ENCODE data around the gene PRDM5.

PRDM5 gene

DNA sequence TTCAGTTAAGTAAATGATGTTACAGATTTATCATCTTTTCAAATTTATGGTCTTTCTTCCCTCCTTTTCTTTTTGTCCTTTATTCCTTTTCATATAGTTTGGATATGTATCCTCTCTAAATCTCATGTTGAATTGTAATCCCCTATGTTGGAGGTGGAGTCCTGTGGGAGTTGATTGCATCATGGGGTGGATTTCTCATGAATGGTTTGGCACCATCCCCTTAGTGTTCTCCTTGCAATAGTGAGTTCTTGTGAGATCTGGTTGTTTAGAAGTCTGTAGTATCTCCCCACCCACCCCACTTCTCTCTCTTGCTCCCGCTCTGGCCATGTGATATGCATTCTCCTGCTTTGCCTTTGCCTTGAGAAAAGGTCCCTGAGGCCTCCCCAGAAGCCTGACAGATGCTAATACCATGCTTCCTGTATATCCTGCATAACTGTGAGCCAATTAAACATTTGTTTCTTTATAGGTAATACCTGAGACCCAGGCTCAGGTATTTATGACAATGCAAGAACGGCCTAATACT lies 236.7 kb downstream of the PRDM5 start:
- TF ChIP-seq, protein P1, sequence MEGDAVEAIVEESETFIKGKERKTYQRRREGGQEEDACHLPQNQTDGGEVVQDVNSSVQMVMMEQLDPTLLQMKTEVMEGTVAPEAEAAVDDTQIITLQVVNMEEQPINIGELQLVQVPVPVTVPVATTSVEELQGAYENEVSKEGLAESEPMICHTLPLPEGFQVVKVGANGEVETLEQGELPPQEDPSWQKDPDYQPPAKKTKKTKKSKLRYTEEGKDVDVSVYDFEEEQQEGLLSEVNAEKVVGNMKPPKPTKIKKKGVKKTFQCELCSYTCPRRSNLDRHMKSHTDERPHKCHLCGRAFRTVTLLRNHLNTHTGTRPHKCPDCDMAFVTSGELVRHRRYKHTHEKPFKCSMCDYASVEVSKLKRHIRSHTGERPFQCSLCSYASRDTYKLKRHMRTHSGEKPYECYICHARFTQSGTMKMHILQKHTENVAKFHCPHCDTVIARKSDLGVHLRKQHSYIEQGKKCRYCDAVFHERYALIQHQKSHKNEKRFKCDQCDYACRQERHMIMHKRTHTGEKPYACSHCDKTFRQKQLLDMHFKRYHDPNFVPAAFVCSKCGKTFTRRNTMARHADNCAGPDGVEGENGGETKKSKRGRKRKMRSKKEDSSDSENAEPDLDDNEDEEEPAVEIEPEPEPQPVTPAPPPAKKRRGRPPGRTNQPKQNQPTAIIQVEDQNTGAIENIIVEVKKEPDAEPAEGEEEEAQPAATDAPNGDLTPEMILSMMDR (IDR thresholded peaks at IDR 0.05; ENCODE audit: low read depth, low read length): no peak
- no peak overlapping the region for H3K4me3 ChIP-seq (ENCODE audit: low read depth, low read length)

DNA sequence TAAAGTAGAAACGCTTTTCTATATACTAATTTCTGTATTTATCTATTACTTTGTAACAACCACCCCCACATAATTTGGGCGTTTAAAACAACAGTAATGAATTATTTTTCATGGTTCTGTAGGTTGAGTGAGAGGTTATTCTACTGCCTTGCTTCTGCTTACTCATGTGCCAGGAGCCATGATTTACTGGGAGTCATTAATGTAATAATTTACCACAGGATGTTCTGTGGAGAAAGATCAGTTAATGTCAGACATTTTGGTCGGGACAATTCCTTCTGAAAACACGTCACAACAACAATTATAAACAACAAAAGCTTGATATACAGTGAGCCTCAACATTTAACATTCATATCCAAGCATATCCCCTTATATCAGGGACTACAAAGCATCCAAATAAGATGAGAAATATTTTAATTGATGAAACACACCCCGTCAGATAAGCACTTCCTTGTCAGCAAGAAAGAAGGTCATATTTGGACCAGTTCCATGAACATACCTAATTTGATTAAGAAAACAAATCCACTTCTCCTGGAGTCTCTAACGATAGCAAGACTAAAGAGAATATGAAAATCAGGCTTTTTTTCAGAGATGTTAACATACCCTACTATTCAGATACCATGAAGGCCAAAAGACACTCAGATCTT lies 238.5 kb downstream of the PRDM5 start:
- TF ChIP-seq, protein P1 (IDR thresholded peaks at IDR 0.05; ENCODE audit: low read depth, low read length): no peak

DNA sequence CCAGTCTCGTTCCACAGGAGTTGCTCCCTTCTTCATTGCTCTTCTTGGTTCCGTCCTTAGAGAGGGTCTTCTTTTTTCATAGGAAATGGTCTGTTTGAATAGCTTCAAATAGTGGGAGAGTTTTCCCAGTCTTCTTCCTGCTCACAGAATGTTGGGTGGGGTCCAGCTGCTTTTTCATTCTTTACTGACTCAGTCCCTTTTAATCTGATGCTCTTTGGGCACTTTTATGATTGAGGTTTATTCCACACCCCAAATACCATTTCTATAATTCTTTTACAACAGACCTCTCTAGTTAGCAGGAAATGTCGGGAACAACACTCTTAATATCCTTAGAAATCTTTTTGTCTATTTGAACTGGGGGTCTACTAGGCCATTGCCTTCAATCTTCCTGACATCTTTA lies 239.5 kb downstream of the PRDM5 start:
- TF ChIP-seq, protein P1 (IDR thresholded peaks at IDR 0.05; ENCODE audit: low read depth, low read length): no peak
- H3K4me3 ChIP-seq (ENCODE audit: low read depth, low read length): no peak overlapping the region

More for the DNA sequence above, 238.5 kb downstream of the PRDM5 start:
- no peak overlapping the region for H3K4me3 ChIP-seq (ENCODE audit: low read depth, low read length)

DNA sequence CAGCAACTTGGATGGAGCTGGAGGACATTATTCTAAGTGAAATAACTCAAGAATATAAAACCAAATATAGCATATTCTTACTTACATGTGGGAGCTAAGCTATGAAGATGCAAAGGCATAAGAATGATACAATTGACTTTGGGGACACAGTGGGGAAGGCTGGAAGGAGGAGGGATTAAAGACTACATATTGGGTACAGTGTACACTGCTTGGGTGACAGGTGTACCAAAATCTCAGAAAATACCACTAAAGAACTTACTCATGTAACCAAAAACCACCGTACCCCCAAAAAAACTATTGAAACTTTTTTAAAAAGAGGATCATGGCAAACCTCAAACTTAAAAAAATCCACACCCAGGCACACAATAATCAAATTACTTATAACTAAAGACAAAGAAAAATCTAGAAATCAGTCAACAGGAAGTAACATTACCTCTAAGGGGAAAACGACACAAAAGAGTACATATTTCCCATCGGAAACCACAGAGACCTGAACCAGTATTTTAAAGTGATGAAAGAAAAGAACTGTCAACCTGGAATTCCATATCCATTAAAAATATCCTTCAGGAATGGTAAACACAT lies 241.8 kb downstream of the PRDM5 start:
- H3K4me3 ChIP-seq (ENCODE audit: low read depth, low read length): no peak overlapping the region
- TF ChIP-seq, protein P1 (IDR thresholded peaks at IDR 0.05; ENCODE audit: low read depth, low read length): no peak

DNA sequence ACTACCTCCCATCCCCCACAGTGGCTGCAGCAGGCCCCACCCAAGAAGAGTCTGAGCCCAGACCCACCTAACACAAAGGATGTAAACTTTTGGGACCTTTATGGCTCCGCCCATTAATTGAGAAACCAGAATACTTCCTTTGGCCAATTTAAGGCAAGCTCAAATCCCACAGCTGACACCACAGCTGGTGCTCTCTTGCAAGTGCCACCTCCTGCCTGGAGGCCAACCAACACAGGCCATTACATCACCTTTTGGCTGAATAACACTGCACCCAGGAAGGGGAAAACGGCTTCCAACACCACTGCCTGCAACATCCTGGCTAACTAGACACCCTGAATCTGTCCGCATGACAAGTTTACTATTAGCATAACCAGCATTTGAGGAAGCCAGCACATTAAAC lies 248.8 kb downstream of the PRDM5 start:
- no peak overlapping the region for H3K4me3 ChIP-seq (ENCODE audit: low read depth, low read length)
- TF ChIP-seq, protein P1 (IDR thresholded peaks at IDR 0.05; ENCODE audit: low read depth, low read length): no peak

DNA sequence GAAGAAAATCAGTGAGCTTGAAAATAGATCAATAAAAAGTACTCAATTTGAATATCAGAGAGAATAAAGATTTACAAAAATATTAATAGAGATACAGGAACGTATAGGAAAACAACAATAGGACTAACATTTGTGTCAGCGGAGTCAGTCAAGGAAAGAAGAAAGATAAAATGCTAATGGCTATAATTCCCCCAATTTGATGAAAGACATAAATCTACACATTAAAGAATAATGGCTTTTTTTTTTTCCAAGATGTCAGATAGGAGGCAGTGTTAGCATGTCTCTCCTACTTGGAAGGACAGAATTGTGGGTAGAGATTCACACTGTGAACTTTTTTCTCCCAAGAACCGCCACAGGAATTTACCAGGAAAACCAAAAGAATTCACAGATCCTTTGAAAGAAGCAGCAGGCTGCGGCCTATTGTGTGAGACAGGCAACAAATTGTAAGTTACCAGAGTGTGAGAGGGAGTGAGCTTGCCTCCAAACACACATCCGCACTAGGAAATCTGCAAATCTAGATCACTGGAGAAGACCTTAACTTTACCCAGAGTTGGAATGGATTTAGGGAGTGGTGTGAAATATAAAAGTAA lies 249.9 kb downstream of the PRDM5 start:
- no peak overlapping the region for H3K4me3 ChIP-seq (ENCODE audit: low read depth, low read length)
- TF ChIP-seq, protein P1 (IDR thresholded peaks at IDR 0.05; ENCODE audit: low read depth, low read length): no peak

DNA sequence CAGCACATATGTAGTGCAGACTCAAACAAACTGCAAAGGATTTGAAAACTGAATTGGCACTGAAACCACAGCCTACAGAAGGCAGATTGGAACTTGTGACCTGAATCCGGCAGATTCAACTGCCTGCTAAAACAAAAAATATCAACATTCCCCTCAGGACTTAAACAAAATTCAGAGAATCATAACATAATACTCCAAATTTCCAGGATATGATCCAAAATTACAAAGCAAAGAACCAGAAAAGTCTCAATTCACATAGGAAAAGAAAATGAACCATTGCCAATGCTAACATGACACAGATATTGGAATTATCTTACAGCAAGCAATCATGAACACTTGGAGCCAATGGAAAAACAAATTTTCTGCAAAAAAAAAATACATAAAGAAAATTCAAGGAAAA lies 250.4 kb downstream of the PRDM5 start:
- no peak overlapping the region for H3K4me3 ChIP-seq (ENCODE audit: low read depth, low read length)
- TF ChIP-seq, protein P1 (IDR thresholded peaks at IDR 0.05; ENCODE audit: low read depth, low read length): no peak
